ENCODE data around the gene CPE.
"Not testable (repeated sequence)": the region's sequence is repeated elsewhere in the genome, so short reads cannot be mapped to it uniquely, and the experiment has no call there.

CPE gene

GRCh38 chr4:165404696-165405095 is 25.9 kb downstream of the CPE start:
- no peak for DNase-seq

DNA sequence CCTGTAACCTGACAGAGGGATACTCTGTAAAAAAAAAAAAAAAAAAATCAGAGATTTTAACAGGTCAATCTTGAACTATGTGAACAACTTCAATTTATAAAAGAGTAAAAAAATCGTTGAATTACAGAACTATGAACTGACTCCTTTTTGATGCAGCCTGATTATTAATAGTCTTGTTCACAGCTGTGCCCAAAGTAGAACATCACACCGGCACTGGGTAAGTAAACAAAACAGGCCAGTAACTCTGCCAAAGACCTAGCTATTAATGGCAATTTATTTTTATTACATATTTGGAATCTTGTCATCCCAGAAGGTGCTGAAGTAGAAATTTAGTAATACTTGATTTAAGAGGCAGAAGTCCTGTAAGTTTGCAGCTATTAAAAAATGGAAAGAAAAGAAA is 31.4 kb downstream of the CPE start:
- no peak for DNase-seq

DNA sequence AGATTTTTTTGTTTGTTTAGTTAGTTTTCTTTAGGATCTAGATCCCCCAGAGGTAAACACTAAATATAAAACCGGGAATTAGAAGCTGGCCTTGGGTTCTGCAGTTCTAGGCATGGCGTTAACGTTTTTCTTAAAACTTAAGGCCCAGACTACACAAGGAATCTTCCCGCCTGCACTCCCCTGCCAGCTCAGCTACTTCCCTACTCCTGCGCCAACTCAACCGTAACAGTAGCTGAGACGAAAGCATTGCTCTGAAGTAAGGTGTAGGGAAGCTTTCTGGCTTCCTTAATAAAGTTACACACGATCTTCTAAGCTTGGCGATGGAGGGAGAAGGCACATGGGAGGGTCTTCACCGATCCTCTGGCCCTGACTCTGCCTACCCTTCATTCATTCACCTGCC is 37.1 kb downstream of the CPE start:
- DNase-seq = no peak

GRCh38 chr4:165418073-165418472 is 39.3 kb downstream of the CPE start:
- no peak for DNase-seq

GRCh38 chr4:165425629-165426028 is 46.8 kb downstream of the CPE start:
- DNase-seq = no peak

- DNase-seq = no peak
Observed at GRCh38 chr4:165426331-165426730, 47.5 kb downstream of the CPE start.

DNA sequence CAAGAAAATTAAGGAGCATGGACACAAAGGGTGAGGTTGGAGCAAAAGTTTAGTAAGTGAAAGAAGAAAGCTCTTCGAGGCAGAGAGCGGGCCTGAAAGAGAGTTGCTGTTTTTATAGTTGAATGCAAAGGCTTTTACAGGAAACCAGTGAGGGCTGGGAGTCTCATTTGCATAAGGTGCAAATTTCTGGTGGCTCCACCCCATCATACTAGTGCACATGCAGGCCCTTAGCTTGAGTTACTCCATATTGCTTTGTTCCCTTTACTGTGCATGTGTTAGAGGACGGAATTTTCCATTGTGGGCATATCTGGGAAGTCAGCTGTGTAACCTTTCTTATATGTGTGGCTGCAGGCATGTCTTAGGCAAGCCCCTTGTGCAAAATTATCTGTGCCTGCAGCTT is 48.0 kb downstream of the CPE start:
- no peak for DNase-seq

DNA sequence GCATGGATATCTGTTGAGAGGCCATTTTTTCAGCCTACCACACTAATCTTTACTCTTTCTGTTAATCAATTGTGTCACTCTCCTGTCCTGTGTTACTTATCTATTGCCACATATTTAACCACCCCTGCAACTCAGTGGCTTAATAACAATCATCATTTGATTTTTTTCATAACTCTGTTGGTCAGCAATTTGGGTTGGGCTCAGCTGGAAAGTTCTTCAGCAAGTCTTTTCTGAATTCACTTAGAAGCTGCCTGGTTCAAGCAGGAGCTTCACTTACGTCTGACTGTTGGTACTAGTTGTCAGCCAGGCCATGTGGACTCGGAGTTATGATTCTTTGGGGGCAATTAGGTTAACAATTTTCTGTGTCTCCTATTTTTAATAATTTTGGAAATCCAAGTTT is 50.1 kb downstream of the CPE start:
- DNase-seq = no peak

- DNase-seq = no peak
Observed at GRCh38 chr4:165433529-165433928, 54.7 kb downstream of the CPE start.

- no peak for DNase-seq
Observed at GRCh38 chr4:165437691-165438090, 58.9 kb downstream of the CPE start.

DNA sequence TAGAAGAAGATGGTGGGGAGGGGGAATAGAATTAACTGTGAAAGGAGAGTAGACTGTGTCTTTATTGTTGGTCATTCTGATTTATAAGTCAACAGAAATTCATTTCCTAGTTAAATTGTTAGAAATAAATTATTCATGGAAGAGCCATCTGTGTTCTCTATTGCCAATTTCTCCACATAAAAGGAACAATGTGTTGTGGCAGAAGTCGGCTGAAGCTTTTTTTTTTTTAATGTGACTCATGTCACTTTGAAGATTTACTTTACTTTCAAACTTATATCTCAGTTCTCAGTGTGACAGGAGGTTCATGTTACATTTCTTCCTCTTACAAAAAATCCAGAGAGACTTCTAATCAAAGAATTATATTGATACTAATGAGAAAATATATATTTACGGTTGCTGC is 60.5 kb downstream of the CPE start:
- no peak for DNase-seq

DNA sequence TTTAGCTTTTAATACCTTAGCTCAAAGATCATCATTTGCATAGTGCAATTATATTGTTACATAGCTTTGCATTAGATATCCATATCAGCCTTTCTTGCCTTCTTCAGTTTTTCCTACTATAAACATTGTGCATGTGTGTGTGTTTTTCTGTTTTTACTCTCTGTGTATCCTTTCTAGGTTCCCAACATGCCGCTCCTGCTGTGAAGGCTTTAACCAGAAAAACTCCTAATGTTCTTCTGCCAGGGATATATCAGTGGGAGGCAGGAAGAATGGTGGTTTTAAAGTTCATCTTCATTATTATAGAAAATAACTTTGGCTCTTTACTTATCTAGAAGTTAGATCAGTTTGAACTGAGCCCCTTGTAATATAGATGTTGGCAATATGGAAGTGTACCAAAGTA is 61.2 kb downstream of the CPE start:
- DNase-seq = no peak

GRCh38 chr4:165440415-165441158 is 61.8 kb downstream of the CPE start:
- DNase-seq = no peak

DNA sequence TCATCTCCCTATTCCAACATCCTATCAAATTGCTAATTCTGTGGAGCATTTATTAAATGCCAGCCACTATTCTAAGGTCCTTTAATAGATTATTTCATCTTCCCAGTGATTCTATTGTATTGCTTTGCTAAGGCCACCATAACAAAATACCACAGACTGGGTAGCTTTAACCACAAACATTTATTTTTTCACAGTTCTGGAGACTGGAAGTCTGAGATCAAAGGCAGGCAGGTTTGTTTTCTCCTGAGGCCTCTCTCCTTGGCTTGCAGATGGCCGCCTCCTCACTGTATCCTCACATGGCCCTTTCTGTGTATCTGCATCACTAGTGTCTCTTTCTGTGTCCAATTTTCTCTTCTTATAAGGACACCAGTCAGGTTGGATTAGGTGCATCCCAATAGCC is 64.5 kb downstream of the CPE start:
- DNase-seq = no peak

- DNase-seq = no peak
Observed at GRCh38 chr4:165448700-165449099, 69.9 kb downstream of the CPE start.

GRCh38 chr4:165449333-165449732 is 70.5 kb downstream of the CPE start:
- DNase-seq = no peak

DNA sequence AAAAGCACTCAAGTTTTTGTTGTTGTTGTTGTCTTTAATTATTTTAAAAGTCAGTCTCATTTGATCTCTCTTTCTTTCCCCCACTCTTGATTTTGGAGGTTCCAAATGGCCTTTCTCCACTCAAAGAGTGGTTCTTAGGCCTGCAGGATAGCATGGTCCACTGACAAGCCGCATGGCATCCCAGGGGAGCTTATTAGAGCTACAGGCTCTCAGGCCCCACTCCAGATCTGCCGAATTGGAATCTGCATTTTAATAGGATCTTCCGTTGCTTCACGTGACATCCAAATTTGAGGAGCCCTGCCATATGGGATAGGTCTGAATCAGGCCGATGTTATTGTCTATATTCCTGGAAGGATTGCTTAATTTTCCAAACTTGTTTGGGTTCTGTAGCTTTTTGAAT is 72.1 kb downstream of the CPE start:
- no peak for DNase-seq

DNA sequence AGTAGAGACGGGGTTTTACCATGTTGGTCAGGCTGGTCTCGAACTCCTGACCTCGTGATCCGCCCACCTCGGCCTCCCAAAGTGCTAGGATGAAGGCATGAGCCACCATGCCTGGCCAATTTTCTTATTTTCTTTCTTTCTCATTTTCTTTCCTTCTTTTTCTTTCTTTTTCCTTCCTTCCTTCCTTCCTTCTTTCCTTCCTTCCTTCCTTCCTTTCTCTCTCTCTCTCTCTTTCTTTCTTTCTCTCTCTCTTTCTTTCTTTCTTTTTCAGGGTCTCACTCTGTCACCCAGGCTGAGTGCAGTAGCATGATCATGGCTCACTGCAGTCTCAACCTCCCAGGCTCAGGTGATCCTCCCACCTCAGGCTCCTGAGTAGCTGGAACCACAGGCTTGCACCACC is 74.3 kb downstream of the CPE start:
- DNase-seq = not testable (repeated sequence)

DNA sequence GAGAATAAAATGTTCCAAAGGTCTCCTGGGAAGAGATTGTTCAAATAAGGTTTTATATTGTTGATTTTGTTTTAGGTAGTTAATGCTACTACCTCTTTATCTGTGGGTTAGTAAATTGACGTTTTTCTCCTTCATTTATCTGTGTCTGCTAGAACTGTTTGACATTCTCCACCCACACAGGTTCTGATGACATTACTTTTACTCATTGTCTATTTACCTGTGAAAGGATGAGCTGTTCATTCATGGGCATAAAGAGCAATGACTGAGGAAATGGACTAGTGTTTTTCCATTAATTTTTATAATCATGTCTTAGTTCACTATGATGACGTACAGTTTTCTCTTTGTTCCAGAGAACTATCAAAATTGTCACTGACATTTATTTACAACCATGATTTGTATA is 75.6 kb downstream of the CPE start:
- DNase-seq = no peak

DNA sequence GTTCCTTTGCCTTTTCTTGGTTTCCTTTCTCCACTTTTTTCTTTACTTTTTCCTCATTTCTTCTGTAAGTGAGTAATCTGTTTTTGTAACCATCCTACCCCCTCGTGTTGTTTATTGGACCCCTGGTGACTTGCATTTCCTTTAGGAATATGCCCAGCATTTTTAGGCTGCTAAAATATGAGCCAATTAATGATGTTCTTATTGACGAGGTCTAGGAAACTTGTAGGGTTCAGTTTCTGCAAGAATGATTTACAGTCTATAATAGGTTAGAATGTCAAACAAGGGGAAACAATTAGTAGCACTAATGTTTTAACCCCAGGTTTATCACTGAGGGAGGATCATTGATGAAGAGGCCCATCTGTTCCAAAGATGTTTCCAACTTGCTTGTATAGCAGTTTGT is 79.0 kb downstream of the CPE start:
- DNase-seq = no peak

DNA sequence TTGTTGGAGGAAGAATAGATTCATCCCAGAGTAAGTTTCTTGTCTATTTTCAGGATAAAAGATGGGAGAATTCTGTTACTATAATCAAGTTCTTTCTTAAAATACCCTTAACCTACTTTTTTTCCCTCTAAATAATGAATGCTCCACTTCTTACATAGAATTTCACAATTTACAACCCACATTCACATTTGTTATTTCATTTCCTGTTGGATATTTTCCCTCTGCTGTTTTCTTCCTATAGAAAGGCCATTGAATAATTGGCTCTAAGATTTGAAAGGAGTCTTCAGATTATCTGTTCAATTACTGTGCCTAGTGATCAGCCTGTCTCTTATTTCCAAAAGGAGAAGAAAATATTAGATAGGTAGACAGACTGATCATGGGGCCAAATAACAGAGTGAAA is 79.7 kb downstream of the CPE start:
- DNase-seq = peak in 1 of 2 donors; percentile 25

- no peak for DNase-seq
Observed at GRCh38 chr4:165461159-165461821, 82.5 kb downstream of the CPE start.

DNA sequence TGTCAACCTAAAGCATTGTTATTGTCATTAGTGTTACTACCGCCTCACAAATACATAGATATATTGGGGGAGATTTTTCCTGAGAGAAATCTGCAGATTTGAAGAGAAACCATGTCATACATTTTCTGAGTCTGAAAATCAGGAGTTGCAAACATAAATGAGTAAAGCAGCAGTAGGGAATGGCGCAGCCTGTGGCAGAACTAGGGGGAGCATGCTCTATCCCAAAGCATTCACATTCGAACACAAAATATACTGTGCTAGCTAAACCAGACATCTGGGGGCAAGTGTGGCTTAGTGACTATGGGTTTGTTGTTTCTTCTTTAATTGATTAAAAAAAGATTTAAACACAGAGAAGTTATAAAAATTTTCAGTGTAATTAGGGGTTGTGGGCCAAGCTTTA is 83.2 kb downstream of the CPE start:
- no peak for DNase-seq

GRCh38 chr4:165464376-165464775 is 85.6 kb downstream of the CPE start:
- DNase-seq = no peak
